K562 (cell line): ENCODE data around the gene SRL. TPM values are rescaled to one million over a fixed set of nuclear protein-coding genes. Genes with fewer than 3 reads are reported as not detected.

ENCODE experiments used
- ATAC-seq: fragments of 200-7000 bp; cut with Tn5 transposase; 3 replicates; pipeline ENCODE4 v1.9.1; 2020; ENCODE audit warnings: moderate library complexity
- BruUV-seq: library from RNA; stranded (reverse); fragments of 400-500 nt; replicated peaks from 2 replicates; lab custom pipeline; 2021; lab: Mats Ljungman, UMichigan
- CTCF ChIA-PET: fragments of 300-600 bp; formaldehyde crosslinking; extraction: SDS; loops from one replicate; lab custom pipeline; 2021; ENCODE audit warnings: low intra/inter-chr PET ratio; lab: Yijun Ruan, JAX
- POLR2A ChIA-PET: fragments of 300-600, 350-650 bp; sonication (Branson Sonifier 250); formaldehyde crosslinking; extraction: SDS; loops from one replicate; lab custom pipeline; 2021; ENCODE audit warnings: antibody characterized with exemption, inconsistent platforms; lab: Yijun Ruan, JAX
- DNase-seq, 4 experiments: peaks; one replicate each; pipeline versions ENCODE4 v3.0.0 to v3.0.0-alpha.2; 2011 to 2018; ENCODE audit warnings: low spot score in 3 of 4, mixed read lengths in 3 of 4; ENCODE audit errors: extremely low read depth in 1 of 4
- FAIRE-seq: peaks from 2 replicates; lab custom pipeline; 2011; peaks lifted over from hg19 to GRCh38; lab: Jason Lieb, UNC
- H2AFZ ChIP-seq: 2 replicates; pipeline ENCODE4 v1.6.0; 2011; ENCODE audit warnings: low read depth, low read length, control low read depth, inconsistent platforms
- H3K27ac ChIP-seq: fragments of 200-600 bp; 3 replicates; pipeline ENCODE4 v1.8.0; 2011; ENCODE audit warnings: low read depth, mild to moderate bottlenecking, control low read depth, inconsistent platforms, low read length, moderate library complexity, mixed read lengths; ENCODE audit errors: extremely low read depth
- H3K27me3 ChIP-seq, 2 experiments: fragments of 300-600 bp in 1 of 2; 2 replicates in 1 of 2; 3 replicates in 1 of 2; pipeline versions ENCODE4 v1.6.0 to v1.8.0; 2011; ENCODE audit warnings: inconsistent platforms in 2 of 2, low read length in 2 of 2, mild to moderate bottlenecking in 1 of 2, mixed read lengths in 1 of 2, moderate library complexity in 1 of 2; ENCODE audit not compliant: control insufficient read depth in 2 of 2, insufficient read depth in 2 of 2
- H3K36me3 ChIP-seq: fragments of 300-600 bp; 3 replicates; pipeline ENCODE4 v1.8.0; 2011; ENCODE audit warnings: mild to moderate bottlenecking, low read length, inconsistent platforms; ENCODE audit not compliant: control insufficient read depth, insufficient read depth
- H3K4me1 ChIP-seq, 2 experiments: fragments of 200-600 bp in 1 of 2; replicated peaks in 1 of 2; 2 replicates in 1 of 2; 3 replicates in 1 of 2; pipeline versions ENCODE4 v1.5.1 to v1.8.0; 2011; ENCODE audit warnings: inconsistent platforms in 2 of 2, low read length in 2 of 2, mild to moderate bottlenecking in 1 of 2, mixed read lengths in 1 of 2, moderate library complexity in 1 of 2; ENCODE audit not compliant: control insufficient read depth in 2 of 2, insufficient read depth in 2 of 2
- H3K4me2 ChIP-seq: 2 replicates; pipeline ENCODE4 v1.6.1; 2011; ENCODE audit warnings: low read length, control low read depth, inconsistent platforms, mixed read lengths; ENCODE audit not compliant: insufficient read depth
- H3K4me3 ChIP-seq: fragments of 200-600 bp; sonication (generic), shearing (Covaris generic); 2 replicates; pipeline ENCODE4 v1.5.1; 2016; ENCODE audit warnings: control low read depth, inconsistent platforms
- H3K79me2 ChIP-seq: fragments of 200-600 bp; 3 replicates; pipeline ENCODE4 v1.8.0; 2011; ENCODE audit warnings: low read length, inconsistent platforms; ENCODE audit not compliant: control insufficient read depth, insufficient read depth
- H3K9ac ChIP-seq, 2 experiments: 2 replicates each; pipeline versions ENCODE4 v1.6.0 to v1.6.1; 2011; ENCODE audit warnings: low read depth in 2 of 2, low read length in 2 of 2, control low read depth in 1 of 2, inconsistent platforms in 1 of 2, mild to moderate bottlenecking in 1 of 2, mixed read lengths in 1 of 2; ENCODE audit not compliant: insufficient read depth in 1 of 2
- H3K9me1 ChIP-seq: one replicate; pipeline ENCODE4 v1.6.0; 2011; ENCODE audit warnings: inconsistent platforms, mild to moderate bottlenecking, low read length, moderate library complexity; ENCODE audit not compliant: control insufficient read depth, insufficient read depth
- H3K9me3 ChIP-seq: replicated peaks from 2 replicates; pipeline ENCODE4 v1.5.1; 2011; ENCODE audit warnings: low read depth, low read length, inconsistent platforms; ENCODE audit not compliant: control insufficient read depth, insufficient read depth
- H4K20me1 ChIP-seq: replicated peaks from 2 replicates; pipeline ENCODE4 v1.6.1; 2011; ENCODE audit warnings: low read length, inconsistent platforms, mixed read lengths; ENCODE audit not compliant: control insufficient read depth, insufficient read depth
- PML ChIP-seq: IDR thresholded peaks from 2 replicates; pipeline ENCODE4 v1.6.1; 2012; ENCODE audit warnings: low read length, inconsistent platforms
- RAD51 ChIP-seq: fragments of 450-650 bp; IDR thresholded peaks from 2 replicates; pipeline ENCODE4 v1.7.1; 2016; ENCODE audit warnings: low read depth, mild to moderate bottlenecking, borderline replicate concordance
- RBM25 ChIP-seq: fragments of 200-400 bp; formaldehyde crosslinking; IDR thresholded peaks from 2 replicates; pipeline ENCODE4 v1.6.1; 2018; ENCODE audit warnings: low read length, low read depth, moderate library complexity; ENCODE audit not compliant: severe bottlenecking
- SREBF2 ChIP-seq: sonication (generic); formaldehyde crosslinking; IDR thresholded peaks from 2 replicates; pipeline ENCODE4 v1.4.0; 2020; ENCODE audit warnings: mild to moderate bottlenecking, missing genetic modification reagents
- in situ Hi-C: fragments of 300-500 bp; cut with MboI; formaldehyde crosslinking; loops from 4 replicates; pipeline ENCODE4 v1.15.0; 2018; ENCODE audit warnings: inconsistent platforms, mixed read lengths
- intact Hi-C: fragments of 100-400 bp; cut with micrococcal nuclease; formaldehyde crosslinking; loops from 2 replicates; pipeline ENCODE4 v1.14.2; 2022
- polyA plus RNA-seq, 8 experiments: library from polyadenylated mRNA; depleted of rRNA in 4 of 8; stranded (reverse) in 5 of 8; unstranded in 3 of 8; fragments of >200 nt; fragmentation: Nextera tagmentation in 2 of 8; fragmentation: Illumina TruSeq in 1 of 8; extraction: Ambion mirVana in 2 of 8; extraction: Trizol in 1 of 8; gene quantifications; 2 replicates each; pipeline versions ENCODE4 v1.2.1 to v1.2.3, GENCODE V29; 2011 to 2014; ENCODE audit warnings: inconsistent platforms in 1 of 8, missing spikeins in 1 of 8
- total RNA-seq, 7 experiments: library from RNA; depleted of rRNA in 6 of 7; stranded (reverse); fragments of >200 nt in 6 of 7; fragmentation: Illumina TruSeq in 2 of 7; extraction: Trizol in 2 of 7; gene quantifications; 2 replicates each; pipeline versions ENCODE4 v1.2.1 to v1.2.3, GENCODE V29; 2011 to 2021; ENCODE audit warnings: low replicate concordance in 1 of 7

Gene SRL
- total and polyA plus RNA-seq, 9 of the 15 experiments (the other 6 are each of a cell fraction or from before 2014, with no cell fraction given) = 0.01 TPM; not detected in 8

DNA sequence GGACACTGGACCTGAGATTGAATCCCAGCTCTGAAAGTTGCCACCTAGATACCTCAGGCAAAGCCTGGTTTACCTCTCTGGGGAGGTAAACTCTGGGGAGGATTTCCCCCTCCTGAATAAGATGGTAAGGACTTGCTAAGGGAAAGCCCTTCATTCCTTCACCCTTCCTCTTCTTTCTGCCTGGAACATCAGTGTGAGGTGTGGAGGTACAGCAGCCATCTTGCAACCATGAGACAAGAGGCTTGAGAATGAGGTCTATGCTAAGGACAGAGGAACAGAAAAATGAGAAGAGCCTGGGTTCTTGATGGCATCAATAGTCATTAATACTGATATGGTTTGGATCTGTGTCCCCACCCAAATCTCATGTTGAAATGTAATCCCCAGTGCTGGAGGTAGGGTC, 101.9 kb downstream of the SRL start:
- POLR2A ChIA-PET = no interaction called here
- H3K9me3 ChIP-seq = no peaks in the 10 kb centered on the region
- H4K20me1 ChIP-seq = no peaks in the 10 kb centered on the region
- FAIRE-seq (no peak), ATAC-seq (no peak), DNase-seq (no peak)
- H3K4me2 ChIP-seq = no peak overlapping the region
- H3K27ac ChIP-seq = no peak overlapping the region
- H3K4me1 ChIP-seq = no peaks in the 10 kb centered on the region
- H3K36me3 ChIP-seq = no peaks in the 10 kb centered on the region
- TF ChIP-seq SREBF2 (no peak), PML (no peak), RAD51 (no peak), RBM25 (peak; percentile 77)
- H3K27me3 ChIP-seq = peaks cover 12 to 53% of the 10 kb centered on the region in 2 experiments; a peak in 3 of 5 replicates
- H2AFZ ChIP-seq = no peak overlapping the region
- in situ Hi-C loops (no loop called here), intact Hi-C loops (no loop called here)
- H3K9me1 ChIP-seq = no peaks in the 10 kb centered on the region
- CTCF ChIA-PET = no interaction called here
- H3K9ac ChIP-seq = no peak overlapping the region
- no peaks in the 10 kb centered on the region for H3K79me2 ChIP-seq
- H3K4me3 ChIP-seq = no peak overlapping the region
- BruUV-seq = no TSS peak

Other genes starting within 250 kb of the SRL start
Only the 7 nearest of the 9 such genes appear.
- 0.05 and 0.61 TPM in 2 replicates for gene ADCY9, start 125.6 kb downstream of the SRL start, total RNA-seq (2014; rRNA removed)
- 0.18 and 0.19 TPM in 2 replicates for gene ADCY9, start 125.6 kb downstream of the SRL start, total RNA-seq (2014; rRNA removed; fragmentation: Illumina TruSeq; extraction: Trizol)
- gene ADCY9, start 125.6 kb downstream of the SRL start, total RNA-seq (2015; rRNA removed; fragmentation: Illumina TruSeq; extraction: Trizol) = 0.29 and 0.41 TPM in 2 replicates
- 0.27 and 0.31 TPM in 2 replicates for gene ADCY9, start 125.6 kb downstream of the SRL start, total RNA-seq (2021)
- gene ADCY9, start 125.6 kb downstream of the SRL start, polyA plus RNA-seq (2011; rRNA removed) = 0.17 and 0.49 TPM in 2 replicates
- gene ADCY9, start 125.6 kb downstream of the SRL start, polyA plus RNA-seq (2014; fragmentation: Illumina TruSeq; extraction: Trizol) = 0.15 and 0.24 TPM in 2 replicates
- under 1 TPM; 0.03 to 0.13 TPM for gene ADCY9, start 125.6 kb downstream of the SRL start, polyA plus RNA-seq (2014; fragmentation: Nextera tagmentation; extraction: Ambion mirVana)
- 0.09 TPM in 2 replicates for gene ADCY9, start 125.6 kb downstream of the SRL start, polyA plus RNA-seq (2014; rRNA removed)
- 27.7 and 28.8 TPM in 2 replicates for gene TFAP4, start 30.9 kb upstream of the SRL start, total RNA-seq (2014; rRNA removed)
- gene TFAP4, start 30.9 kb upstream of the SRL start, total RNA-seq (2014; rRNA removed; fragmentation: Illumina TruSeq; extraction: Trizol) = 5.6 and 7.7 TPM in 2 replicates
- 16.2 and 16.9 TPM in 2 replicates for gene TFAP4, start 30.9 kb upstream of the SRL start, total RNA-seq (2015; rRNA removed; fragmentation: Illumina TruSeq; extraction: Trizol)
- 31.2 and 32.8 TPM in 2 replicates for gene TFAP4, start 30.9 kb upstream of the SRL start, total RNA-seq (2021)
- 8.5 and 15.3 TPM in 2 replicates for gene TFAP4, start 30.9 kb upstream of the SRL start, polyA plus RNA-seq (2011; rRNA removed)
- 10.6 and 13.6 TPM in 2 replicates for gene TFAP4, start 30.9 kb upstream of the SRL start, polyA plus RNA-seq (2014; fragmentation: Illumina TruSeq; extraction: Trizol)
- gene TFAP4, start 30.9 kb upstream of the SRL start, polyA plus RNA-seq (2014; fragmentation: Nextera tagmentation; extraction: Ambion mirVana) = under 1 TPM; 0.10 to 0.11 TPM
- 19.8 and 22.6 TPM in 2 replicates for gene TFAP4, start 30.9 kb upstream of the SRL start, polyA plus RNA-seq (2014; rRNA removed)
- gene GLIS2, start 74.0 kb upstream of the SRL start, total RNA-seq (2014; rRNA removed) = 0.91 and 1.4 TPM in 2 replicates
- gene GLIS2, start 74.0 kb upstream of the SRL start, total RNA-seq (2014; rRNA removed; fragmentation: Illumina TruSeq; extraction: Trizol) = 0.10 and 0.11 TPM in 2 replicates
- 0.33 and 0.68 TPM in 2 replicates for gene GLIS2, start 74.0 kb upstream of the SRL start, total RNA-seq (2015; rRNA removed; fragmentation: Illumina TruSeq; extraction: Trizol)
- 7.6 and 9.0 TPM in 2 replicates for gene GLIS2, start 74.0 kb upstream of the SRL start, total RNA-seq (2021)
- 0.57 and 1.0 TPM in 2 replicates for gene GLIS2, start 74.0 kb upstream of the SRL start, polyA plus RNA-seq (2011; rRNA removed)
- 2.2 and 5.8 TPM in 2 replicates for gene GLIS2, start 74.0 kb upstream of the SRL start, polyA plus RNA-seq (2014; fragmentation: Illumina TruSeq; extraction: Trizol)
- under 1 TPM; 0.10 to 0.25 TPM for gene GLIS2, start 74.0 kb upstream of the SRL start, polyA plus RNA-seq (2014; fragmentation: Nextera tagmentation; extraction: Ambion mirVana)
- 2.3 and 2.9 TPM in 2 replicates for gene GLIS2, start 74.0 kb upstream of the SRL start, polyA plus RNA-seq (2014; rRNA removed)
- 173 and 213 TPM in 2 replicates for gene PAM16, start 109.2 kb upstream of the SRL start, total RNA-seq (2014; rRNA removed)
- gene PAM16, start 109.2 kb upstream of the SRL start, total RNA-seq (2014; rRNA removed; fragmentation: Illumina TruSeq; extraction: Trizol) = 32.6 and 38.7 TPM in 2 replicates
- 48.4 and 56.1 TPM in 2 replicates for gene PAM16, start 109.2 kb upstream of the SRL start, total RNA-seq (2015; rRNA removed; fragmentation: Illumina TruSeq; extraction: Trizol)
- 123 and 150 TPM in 2 replicates for gene PAM16, start 109.2 kb upstream of the SRL start, total RNA-seq (2021)
- gene PAM16, start 109.2 kb upstream of the SRL start, polyA plus RNA-seq (2011; rRNA removed) = 79.3 and 88.9 TPM in 2 replicates
- 49.0 and 66.3 TPM in 2 replicates for gene PAM16, start 109.2 kb upstream of the SRL start, polyA plus RNA-seq (2014; fragmentation: Illumina TruSeq; extraction: Trizol)
- 10 to 100 TPM; 41.5 to 81.1 TPM for gene PAM16, start 109.2 kb upstream of the SRL start, polyA plus RNA-seq (2014; fragmentation: Nextera tagmentation; extraction: Ambion mirVana)
- gene PAM16, start 109.2 kb upstream of the SRL start, polyA plus RNA-seq (2014; rRNA removed) = 243 and 273 TPM in 2 replicates
- 1.7 and 2.2 TPM in 2 replicates for gene VASN, start 129.8 kb upstream of the SRL start, total RNA-seq (2014; rRNA removed)
- 0.06 and 0.07 TPM in 2 replicates for gene VASN, start 129.8 kb upstream of the SRL start, total RNA-seq (2014; rRNA removed; fragmentation: Illumina TruSeq; extraction: Trizol)
- gene VASN, start 129.8 kb upstream of the SRL start, total RNA-seq (2015; rRNA removed; fragmentation: Illumina TruSeq; extraction: Trizol) = 0.51 and 1.1 TPM in 2 replicates
- 2.4 and 2.5 TPM in 2 replicates for gene VASN, start 129.8 kb upstream of the SRL start, total RNA-seq (2021)
- gene VASN, start 129.8 kb upstream of the SRL start, polyA plus RNA-seq (2011; rRNA removed) = 0.31 and 1.2 TPM in 2 replicates
- 0.16 and 0.42 TPM in 2 replicates for gene VASN, start 129.8 kb upstream of the SRL start, polyA plus RNA-seq (2014; fragmentation: Illumina TruSeq; extraction: Trizol)
- under 1 TPM in 1 of 2 experiments, not detected in 1; 0.01 TPM for gene VASN, start 129.8 kb upstream of the SRL start, polyA plus RNA-seq (2014; fragmentation: Nextera tagmentation; extraction: Ambion mirVana)
- 0.78 and 0.90 TPM in 2 replicates for gene VASN, start 129.8 kb upstream of the SRL start, polyA plus RNA-seq (2014; rRNA removed)
- gene CORO7, start 174.5 kb upstream of the SRL start, total RNA-seq (2014; rRNA removed) = 30.5 and 37.8 TPM in 2 replicates
- 6.9 and 8.5 TPM in 2 replicates for gene CORO7, start 174.5 kb upstream of the SRL start, total RNA-seq (2014; rRNA removed; fragmentation: Illumina TruSeq; extraction: Trizol)
- gene CORO7, start 174.5 kb upstream of the SRL start, total RNA-seq (2015; rRNA removed; fragmentation: Illumina TruSeq; extraction: Trizol) = 18.7 and 21.0 TPM in 2 replicates
- gene CORO7, start 174.5 kb upstream of the SRL start, total RNA-seq (2021) = 67.0 and 77.2 TPM in 2 replicates
- gene CORO7, start 174.5 kb upstream of the SRL start, polyA plus RNA-seq (2011; rRNA removed) = 15.4 and 35.9 TPM in 2 replicates
- 21.6 and 29.6 TPM in 2 replicates for gene CORO7, start 174.5 kb upstream of the SRL start, polyA plus RNA-seq (2014; fragmentation: Illumina TruSeq; extraction: Trizol)
- gene CORO7, start 174.5 kb upstream of the SRL start, polyA plus RNA-seq (2014; fragmentation: Nextera tagmentation; extraction: Ambion mirVana) = under 1 TPM; 0.45 to 0.51 TPM
- 54.1 and 63.1 TPM in 2 replicates for gene CORO7, start 174.5 kb upstream of the SRL start, polyA plus RNA-seq (2014; rRNA removed)
- gene DNAJA3, start 183.8 kb upstream of the SRL start, total RNA-seq (2014; rRNA removed) = 105 and 143 TPM in 2 replicates
- 59.6 and 64.7 TPM in 2 replicates for gene DNAJA3, start 183.8 kb upstream of the SRL start, total RNA-seq (2014; rRNA removed; fragmentation: Illumina TruSeq; extraction: Trizol)
- 77.0 and 78.4 TPM in 2 replicates for gene DNAJA3, start 183.8 kb upstream of the SRL start, total RNA-seq (2015; rRNA removed; fragmentation: Illumina TruSeq; extraction: Trizol)
- 86.1 and 86.6 TPM in 2 replicates for gene DNAJA3, start 183.8 kb upstream of the SRL start, total RNA-seq (2021)
- gene DNAJA3, start 183.8 kb upstream of the SRL start, polyA plus RNA-seq (2011; rRNA removed) = 67.0 and 79.0 TPM in 2 replicates
- 80.0 and 88.3 TPM in 2 replicates for gene DNAJA3, start 183.8 kb upstream of the SRL start, polyA plus RNA-seq (2014; fragmentation: Illumina TruSeq; extraction: Trizol)
- 10 to 100 TPM in 1 of 2 experiments, 1 to 10 TPM in 1; 8.1 to 14.1 TPM for gene DNAJA3, start 183.8 kb upstream of the SRL start, polyA plus RNA-seq (2014; fragmentation: Nextera tagmentation; extraction: Ambion mirVana)
- 91.2 and 121 TPM in 2 replicates for gene DNAJA3, start 183.8 kb upstream of the SRL start, polyA plus RNA-seq (2014; rRNA removed)